HG02870 (cell line): ENCODE measurements around the gene ADAMTS14.
"Not testable (repeated sequence)": the region's sequence is repeated elsewhere in the genome, so short reads cannot be mapped to it uniquely, and the experiment has no call there.

Experiments
- ATAC-seq: cut with Tn5 transposase; IDR thresholded peaks from one replicate; pipeline ENCODE4 v1.9.1; 2021; ENCODE audit warnings: mild to moderate bottlenecking, moderate library complexity; ENCODE audit not compliant: unreplicated experiment

ADAMTS14 gene

GRCh38 chr10:70749756-70750155, 77.5 kb downstream of the ADAMTS14 start:
- ATAC-seq = no peak

DNA sequence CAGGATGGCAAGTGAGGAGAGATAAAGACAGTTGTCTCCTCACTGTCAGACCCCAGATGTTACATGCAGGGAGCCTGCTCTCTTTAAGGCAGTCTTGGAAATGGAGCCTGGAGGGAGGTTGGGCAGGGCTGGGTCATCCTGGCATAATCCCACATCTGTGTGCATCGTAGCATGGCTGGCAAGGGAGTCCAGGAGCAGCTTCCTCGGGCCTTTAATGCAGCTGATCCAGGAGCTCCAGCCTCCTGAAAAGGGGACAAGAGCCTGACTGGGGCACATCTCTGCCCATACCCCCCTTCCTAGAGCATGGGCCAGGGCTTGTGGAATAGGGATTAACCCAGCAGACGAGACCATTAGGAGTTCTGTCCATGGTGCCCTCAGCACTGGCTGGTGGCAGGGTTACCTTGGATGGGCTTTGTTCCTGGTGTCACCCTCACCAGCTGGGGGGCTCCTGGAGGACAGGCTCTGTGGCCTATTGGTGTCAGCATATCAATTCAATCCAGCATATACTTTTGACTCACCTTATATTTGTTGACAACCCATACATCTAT, 77.9 kb downstream of the ADAMTS14 start:
- ATAC-seq = no peak

GRCh38 chr10:70751356-70751755, 79.0 kb downstream of the ADAMTS14 start:
- ATAC-seq = no peak

- ATAC-seq = no peak
These were observed 79.7 kb downstream of the ADAMTS14 start for GRCh38 chr10:70751991-70752390.

- no peak for ATAC-seq
These were observed 80.3 kb downstream of the ADAMTS14 start for GRCh38 chr10:70752571-70752970.

DNA sequence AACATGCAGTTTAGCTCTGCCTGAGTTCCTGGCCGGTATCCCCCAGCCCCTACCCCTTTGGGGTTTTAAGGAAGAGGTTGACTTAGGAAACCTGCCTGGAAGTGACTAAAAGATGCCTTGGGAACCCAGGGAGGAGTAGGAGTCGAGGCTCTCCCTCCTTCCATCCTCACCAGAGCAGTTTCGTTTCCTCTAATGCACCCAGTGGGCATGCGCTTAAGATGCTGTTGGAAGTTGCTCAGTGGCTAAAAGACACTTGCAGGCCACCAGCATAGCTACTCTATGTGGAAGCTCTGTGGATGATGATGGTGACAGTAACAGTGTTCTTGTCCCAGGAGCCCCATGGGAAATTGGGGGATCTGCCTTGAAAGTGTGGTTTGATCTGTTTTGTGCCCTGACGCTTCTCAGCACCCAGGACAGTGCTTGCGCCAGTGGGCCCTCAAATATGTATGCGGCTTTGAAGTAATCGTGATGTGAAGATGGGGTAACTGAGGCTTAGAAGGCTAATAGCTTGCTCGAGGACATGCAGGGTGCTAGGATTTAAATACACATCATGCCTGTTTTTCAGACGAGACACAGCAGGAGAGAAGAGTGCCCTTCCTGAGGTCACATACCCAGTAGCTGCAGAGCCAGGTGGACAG, 80.8 kb downstream of the ADAMTS14 start:
- no peak for ATAC-seq

GRCh38 chr10:70753841-70754621, 81.7 kb downstream of the ADAMTS14 start:
- no peak for ATAC-seq

DNA sequence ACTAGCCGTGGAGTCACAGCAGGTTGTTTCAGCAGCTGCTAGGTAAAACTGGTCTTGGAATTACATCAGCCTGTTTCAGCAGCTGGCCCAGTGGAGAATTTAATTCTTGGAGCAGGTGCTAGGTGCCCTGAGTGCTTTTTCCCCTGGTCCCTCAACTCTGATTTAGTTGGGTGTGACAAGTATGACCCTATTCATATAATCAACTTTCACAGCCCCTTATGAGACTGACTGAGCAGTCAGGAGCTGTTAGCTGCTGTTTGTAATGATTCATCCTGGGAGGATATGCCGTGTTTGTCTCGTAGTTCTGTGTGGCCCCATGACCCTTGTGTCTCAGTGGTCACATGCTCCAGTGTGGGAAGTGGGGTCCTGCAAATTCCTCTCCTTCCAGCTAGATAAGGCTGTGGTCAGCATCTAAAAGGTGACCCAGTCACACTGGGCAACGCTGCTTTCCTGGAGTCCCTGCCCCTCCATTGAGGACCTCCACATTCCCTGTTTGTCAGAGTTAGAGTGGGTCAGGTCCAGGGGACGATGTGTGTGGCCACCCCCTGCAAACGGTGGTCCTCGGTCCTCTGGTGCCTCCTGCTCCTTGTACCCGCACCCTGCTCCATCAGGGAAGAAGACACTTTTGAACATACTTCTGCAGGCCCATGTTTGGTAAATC, 84.5 kb downstream of the ADAMTS14 start:
- no peak for ATAC-seq

DNA sequence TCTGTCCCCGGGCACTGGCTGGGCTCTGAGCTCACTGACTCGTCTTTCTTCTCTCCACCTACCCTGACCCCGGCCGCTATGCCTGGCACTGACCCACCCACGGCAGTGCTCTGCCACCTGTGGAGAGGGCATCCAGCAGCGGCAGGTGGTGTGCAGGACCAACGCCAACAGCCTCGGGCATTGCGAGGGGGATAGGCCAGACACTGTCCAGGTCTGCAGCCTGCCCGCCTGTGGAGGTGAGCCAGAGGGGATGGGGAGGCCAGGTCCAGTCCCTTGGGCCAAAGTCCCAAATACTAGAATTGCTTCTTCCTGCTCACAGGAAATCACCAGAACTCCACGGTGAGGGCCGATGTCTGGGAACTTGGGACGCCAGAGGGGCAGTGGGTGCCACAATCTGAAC, 85.5 kb downstream of the ADAMTS14 start:
- no peak for ATAC-seq

DNA sequence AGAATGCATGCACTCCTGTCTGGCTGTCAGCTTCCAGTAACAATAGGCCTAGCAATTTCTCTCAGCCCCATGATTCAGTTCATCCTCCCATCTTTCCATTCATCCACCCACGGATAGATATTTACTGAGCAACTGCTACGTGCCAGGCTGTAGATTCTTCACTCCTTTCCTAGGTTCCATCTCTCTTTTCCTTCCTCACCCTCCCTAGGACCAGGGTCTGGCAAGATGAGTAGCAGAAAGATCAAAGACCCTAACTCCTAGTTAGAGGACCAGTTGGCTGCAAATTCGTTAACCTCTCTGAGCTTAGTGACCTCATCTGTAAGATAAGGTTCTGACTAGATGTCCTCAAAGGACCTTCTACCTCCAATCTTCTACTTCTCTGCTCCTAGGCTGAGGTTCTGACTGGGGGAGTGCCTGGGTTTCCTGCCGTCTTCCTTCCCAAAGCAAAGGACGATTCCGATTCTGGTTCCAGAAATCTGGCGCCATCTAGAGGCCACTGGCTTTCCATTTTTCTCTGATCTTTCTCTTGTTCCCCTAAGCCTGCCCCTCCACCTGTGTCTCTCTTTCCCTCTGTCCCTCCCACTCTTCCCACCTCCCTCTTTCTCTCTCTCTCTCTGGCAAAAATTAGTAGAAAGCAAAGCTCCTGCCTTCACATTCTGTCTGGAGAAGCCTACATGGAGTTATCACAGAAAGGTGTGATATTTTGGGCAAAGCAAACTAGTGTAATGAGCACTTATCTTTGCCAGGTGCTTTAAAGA, 86.6 kb downstream of the ADAMTS14 start:
- no peak for ATAC-seq

GRCh38 chr10:70759781-70760180, 87.5 kb downstream of the ADAMTS14 start:
- no peak for ATAC-seq

DNA sequence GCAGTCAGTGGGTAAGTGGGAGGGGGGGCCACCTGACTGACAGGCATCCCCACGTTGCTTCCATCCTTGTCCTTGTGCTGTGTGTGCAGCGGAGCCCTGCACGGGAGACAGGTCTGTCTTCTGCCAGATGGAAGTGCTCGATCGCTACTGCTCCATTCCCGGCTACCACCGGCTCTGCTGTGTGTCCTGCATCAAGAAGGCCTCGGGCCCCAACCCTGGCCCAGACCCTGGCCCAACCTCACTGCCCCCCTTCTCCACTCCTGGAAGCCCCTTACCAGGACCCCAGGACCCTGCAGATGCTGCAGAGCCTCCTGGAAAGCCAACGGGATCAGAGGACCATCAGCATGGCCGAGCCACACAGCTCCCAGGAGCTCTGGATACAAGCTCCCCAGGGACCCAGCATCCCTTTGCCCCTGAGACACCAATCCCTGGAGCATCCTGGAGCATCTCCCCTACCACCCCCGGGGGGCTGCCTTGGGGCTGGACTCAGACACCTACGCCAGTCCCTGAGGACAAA, 88.0 kb downstream of the ADAMTS14 start:
- ATAC-seq = no peak

GRCh38 chr10:70761031-70761601, 88.8 kb downstream of the ADAMTS14 start:
- ATAC-seq = no peak

DNA sequence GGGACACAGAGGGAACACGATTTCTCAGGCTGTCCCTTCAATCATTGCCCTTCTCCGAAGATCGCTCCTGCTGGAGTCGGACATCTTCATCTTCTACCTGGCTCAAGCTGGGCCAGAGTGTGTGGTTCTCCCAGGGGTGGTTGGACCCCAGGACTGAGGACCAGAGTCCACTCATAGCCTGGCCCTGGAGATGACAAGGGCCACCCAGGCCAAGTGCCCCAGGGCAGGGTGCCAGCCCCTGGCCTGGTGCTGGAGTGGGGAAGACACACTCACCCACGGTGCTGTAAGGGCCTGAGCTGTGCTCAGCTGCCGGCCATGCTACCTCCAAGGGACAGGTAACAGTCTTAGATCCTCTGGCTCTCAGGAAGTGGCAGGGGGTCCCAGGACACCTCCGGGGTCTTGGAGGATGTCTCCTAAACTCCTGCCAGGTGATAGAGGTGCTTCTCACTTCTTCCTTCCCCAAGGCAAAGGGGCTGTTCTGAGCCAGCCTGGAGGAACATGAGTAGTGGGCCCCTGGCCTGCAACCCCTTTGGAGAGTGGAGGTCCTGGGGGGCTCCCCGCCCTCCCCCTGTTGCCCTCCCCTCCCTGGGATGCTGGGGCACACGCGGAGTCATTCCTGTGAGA, 89.5 kb downstream of the ADAMTS14 start:
- ATAC-seq = no peak

DNA sequence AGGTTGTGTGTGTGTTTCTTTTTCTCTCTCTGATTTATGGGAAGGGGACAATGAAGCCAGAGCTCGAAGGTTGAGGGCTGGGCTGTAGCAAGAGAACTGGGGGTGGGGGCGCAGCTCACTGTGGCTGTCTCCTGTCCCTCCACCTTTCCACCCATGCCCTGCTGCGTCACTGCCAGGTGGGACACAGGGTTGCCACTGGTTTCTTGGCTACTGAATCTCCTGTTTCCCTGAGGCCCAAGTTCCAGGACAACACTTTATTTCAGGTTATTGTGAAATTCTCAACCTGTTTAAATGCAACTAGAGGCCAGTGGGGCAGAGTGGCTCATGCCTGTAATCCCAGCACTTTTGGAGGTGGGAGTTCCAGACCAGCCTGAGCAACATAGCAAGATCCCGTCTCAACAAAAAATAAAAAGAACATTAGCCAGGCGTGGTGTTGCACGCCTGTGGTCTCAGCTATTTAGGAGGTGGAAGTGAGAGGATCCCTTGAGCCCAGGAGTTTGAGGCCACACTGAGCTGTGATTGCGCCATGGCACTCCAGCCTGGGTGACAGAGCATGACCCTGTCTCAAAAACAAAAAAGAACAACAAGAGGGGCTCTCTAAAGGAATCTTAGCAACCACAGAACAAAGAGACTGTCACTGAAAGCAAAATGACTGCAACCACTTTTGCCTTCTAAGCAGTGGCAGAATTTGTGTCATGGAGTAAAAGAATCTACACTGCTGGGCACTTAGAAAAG, 90.3 kb downstream of the ADAMTS14 start:
- ATAC-seq = no peak

DNA sequence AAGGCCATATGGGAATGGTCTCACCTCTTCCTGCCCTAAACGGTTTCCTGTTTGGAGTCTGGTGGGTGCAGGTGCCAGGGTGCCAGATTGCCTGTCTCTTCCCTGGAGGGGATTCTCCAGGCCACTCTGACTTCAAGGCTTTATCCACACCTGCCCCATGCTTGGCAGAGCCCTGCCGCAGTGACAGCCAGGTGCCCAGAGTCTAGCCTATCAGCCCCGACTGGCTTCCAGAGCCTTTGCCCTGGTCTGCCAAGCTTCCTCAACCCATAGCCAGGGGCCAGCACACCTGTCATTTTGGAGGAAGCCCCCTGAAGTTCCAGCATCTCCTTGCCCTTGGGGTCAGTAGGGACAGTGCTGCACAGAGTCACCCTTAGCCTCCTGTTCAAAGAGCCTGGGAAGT, 91.3 kb downstream of the ADAMTS14 start:
- no peak for ATAC-seq

DNA sequence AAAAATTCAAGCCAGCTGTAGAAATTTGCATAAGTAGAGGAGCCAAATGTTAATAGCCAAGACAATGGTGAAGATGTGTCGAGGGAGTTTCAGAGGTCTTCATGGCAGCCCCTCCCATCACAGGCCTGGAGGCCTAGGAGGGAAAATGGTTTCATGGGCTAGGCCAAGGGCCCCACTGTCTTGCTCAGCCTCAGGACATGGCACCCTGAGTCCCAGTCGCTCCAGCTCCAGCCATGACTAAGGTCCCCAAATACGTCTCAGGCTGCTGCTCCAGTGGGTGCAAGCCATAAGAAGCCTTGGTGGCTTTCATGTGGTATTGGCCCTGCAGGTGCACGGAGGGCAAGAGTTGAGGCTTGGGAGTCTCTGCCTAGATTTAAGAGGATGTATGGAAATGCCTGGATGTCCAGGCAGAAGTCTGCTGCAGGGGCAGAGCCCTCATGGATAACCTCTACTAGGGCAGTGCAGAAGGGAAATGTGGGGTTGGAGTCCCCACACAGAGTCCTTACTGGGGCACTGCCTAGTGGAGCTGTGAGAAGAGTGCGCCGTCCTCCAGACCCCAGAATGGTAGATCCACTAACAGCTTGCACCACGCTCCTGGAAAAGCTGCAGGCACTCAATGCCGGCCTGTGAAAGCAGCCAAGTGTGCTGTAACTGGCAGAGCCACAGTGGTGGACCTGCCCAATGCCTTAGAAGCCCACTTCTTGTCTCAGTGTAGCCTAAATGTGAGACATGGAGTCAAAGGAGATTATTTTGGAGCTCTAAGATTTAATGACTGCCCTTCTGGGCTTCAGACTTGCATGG, 93.7 kb downstream of the ADAMTS14 start:
- ATAC-seq = no peak

- ATAC-seq = not testable (repeated sequence)
These were observed 95.8 kb downstream of the ADAMTS14 start for GRCh38 chr10:70768026-70768685.
